GM12864 (cell line): Measurements from ENCODE around the gene KIF6.

Experiments
- DNase-seq: peaks from one replicate; pipeline ENCODE4 v3.0.0-alpha.2; 2011; ENCODE audit warnings: low read depth
- H3K4me3 ChIP-seq: 2 replicates; pipeline ENCODE4 v1.5.1; 2011; ENCODE audit warnings: mild to moderate bottlenecking, low read depth, low read length, control low read depth
- TF ChIP-seq, protein P1 (sequence below): IDR thresholded peaks from 2 replicates; pipeline ENCODE4 v1.5.1; 2011; ENCODE audit warnings: low read depth, mild to moderate bottlenecking, moderate library complexity, low read length, control low read depth, inconsistent platforms; ENCODE audit errors: missing control alignments

Gene KIF6

DNA sequence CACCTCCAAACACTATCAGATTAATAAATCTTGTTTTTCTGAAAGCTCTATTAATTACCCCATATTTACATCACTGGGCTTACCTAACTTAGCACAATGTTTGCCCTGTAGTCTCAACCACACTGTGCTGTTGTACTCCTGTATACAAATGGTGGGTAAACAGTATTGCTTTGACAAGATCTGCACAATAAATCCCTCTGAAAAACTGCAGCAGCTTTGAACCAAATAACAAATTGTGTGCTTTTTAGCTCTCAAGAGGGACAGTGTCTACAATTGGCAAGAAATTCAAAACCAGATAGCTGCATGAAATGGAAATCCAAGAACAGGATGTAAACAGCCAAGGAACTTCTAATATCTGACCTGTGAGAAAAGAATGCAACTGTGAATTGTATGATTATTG lies 10.4 kb downstream of the KIF6 start:
- TF ChIP-seq, protein P1, sequence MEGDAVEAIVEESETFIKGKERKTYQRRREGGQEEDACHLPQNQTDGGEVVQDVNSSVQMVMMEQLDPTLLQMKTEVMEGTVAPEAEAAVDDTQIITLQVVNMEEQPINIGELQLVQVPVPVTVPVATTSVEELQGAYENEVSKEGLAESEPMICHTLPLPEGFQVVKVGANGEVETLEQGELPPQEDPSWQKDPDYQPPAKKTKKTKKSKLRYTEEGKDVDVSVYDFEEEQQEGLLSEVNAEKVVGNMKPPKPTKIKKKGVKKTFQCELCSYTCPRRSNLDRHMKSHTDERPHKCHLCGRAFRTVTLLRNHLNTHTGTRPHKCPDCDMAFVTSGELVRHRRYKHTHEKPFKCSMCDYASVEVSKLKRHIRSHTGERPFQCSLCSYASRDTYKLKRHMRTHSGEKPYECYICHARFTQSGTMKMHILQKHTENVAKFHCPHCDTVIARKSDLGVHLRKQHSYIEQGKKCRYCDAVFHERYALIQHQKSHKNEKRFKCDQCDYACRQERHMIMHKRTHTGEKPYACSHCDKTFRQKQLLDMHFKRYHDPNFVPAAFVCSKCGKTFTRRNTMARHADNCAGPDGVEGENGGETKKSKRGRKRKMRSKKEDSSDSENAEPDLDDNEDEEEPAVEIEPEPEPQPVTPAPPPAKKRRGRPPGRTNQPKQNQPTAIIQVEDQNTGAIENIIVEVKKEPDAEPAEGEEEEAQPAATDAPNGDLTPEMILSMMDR = no peak
- no peak for DNase-seq
- no peak overlapping the region for H3K4me3 ChIP-seq

- no peak overlapping the region for H3K4me3 ChIP-seq
- DNase-seq = no peak
- TF ChIP-seq, protein P1 = no peak
Observed at GRCh38 chr6:39707962-39708683, 17.1 kb downstream of the KIF6 start.

DNA sequence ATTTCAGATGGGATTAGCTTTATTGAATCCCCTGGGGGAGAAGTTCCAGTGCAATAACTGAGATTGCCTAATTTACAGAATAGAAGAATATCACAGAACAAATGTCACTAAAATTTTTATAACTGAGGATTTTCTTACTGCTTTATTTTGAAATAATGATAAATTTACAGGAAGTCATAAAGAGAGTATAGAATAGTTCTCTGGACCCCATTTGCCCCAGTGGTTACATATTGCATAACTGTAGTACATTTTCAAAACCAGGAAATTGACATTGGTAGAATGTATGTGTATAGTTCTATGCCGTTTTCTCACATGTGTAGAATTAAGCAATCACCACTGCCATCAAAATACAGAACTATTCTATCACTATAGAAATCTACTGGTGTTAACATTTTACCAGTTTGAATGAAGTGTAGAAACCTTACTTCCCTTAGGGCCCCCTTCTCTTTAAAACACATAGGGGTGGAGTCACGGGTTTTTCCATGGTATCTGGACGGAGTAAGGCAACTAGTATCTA lies 18.3 kb downstream of the KIF6 start:
- no peak for DNase-seq
- TF ChIP-seq, protein P1 = no peak
- H3K4me3 ChIP-seq = no peak overlapping the region

- no peak overlapping the region for H3K4me3 ChIP-seq
- TF ChIP-seq, protein P1 = no peak
- DNase-seq = no peak
Observed at GRCh38 chr6:39702265-39702664, 22.9 kb downstream of the KIF6 start.

- DNase-seq = no peak
- H3K4me3 ChIP-seq = no peak overlapping the region
- TF ChIP-seq, protein P1 = no peak
Observed at GRCh38 chr6:39700362-39700761, 24.8 kb downstream of the KIF6 start.

DNA sequence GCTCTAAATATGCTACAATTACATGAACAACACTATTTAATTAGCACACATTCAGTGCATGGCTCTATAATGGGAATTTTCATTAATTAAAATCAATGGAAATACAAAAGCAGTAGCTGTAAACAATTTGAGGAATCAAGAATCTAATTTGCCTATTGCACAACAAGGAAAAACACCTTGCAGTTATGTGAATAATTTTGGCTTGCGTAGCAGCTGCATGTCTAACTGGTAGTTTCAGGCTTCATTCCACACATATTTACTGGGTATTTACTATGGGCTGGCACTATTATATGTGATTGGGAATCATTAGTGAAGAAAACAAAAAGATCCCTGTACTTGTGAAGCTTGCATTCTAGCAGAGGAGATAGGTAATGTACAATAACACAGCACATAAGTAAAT lies 26.4 kb downstream of the KIF6 start:
- H3K4me3 ChIP-seq = no peak overlapping the region
- no peak for DNase-seq
- TF ChIP-seq, protein P1 = no peak

DNA sequence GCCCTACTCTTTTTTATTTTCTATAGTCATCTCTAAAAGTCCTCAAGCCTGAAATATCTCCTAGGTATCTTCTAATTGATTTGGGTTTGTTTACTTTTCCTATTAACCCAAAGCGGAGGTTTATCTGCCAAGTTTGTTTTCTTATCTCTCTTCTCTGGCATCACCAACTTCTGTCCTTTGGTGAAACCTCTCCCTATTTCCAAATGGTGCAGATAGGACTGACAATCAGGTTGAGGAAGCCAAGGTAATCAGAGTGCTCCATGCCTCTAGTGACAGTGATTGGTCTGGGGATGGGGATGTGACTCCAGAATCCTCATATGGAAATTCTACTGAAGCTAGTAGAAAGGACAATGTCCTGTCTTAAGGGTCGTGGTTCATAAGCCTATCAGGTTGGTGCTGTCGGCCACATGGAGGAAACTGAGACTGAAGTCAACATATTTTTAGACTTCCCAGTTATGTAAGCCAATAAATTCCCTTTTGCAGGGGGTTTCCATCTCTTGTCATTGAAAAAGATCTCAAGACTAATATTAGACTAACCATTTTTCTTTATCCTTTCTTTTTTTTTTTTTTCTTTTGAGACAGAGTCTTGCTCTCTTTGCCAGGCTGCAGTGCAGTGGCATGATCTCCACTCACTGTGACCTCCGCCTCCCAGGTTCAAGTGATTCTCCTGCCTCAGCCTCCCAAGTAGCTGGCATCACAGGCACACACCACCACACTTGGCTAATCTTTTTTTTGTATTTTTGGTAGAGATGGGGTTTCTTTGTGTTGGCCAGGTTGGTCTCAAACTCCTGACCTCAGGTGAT lies 28.0 kb downstream of the KIF6 start:
- TF ChIP-seq, protein P1 = no peak
- no peak for DNase-seq
- H3K4me3 ChIP-seq = no peak overlapping the region
